GM10266 (cell line): ENCODE measurements around the gene COL3A1.

Experiments
- DNase-seq: peaks from one replicate; pipeline ENCODE4 v3.0.0; 2012; ENCODE audit errors: extremely low spot score
- TF ChIP-seq, protein P1 (sequence below): IDR thresholded peaks from 2 replicates; pipeline ENCODE4 v1.5.1; 2012; ENCODE audit warnings: mild to moderate bottlenecking, low read depth; ENCODE audit not compliant: control insufficient read depth, insufficient read depth; ENCODE audit errors: missing control alignments

The COL3A1 gene

DNA sequence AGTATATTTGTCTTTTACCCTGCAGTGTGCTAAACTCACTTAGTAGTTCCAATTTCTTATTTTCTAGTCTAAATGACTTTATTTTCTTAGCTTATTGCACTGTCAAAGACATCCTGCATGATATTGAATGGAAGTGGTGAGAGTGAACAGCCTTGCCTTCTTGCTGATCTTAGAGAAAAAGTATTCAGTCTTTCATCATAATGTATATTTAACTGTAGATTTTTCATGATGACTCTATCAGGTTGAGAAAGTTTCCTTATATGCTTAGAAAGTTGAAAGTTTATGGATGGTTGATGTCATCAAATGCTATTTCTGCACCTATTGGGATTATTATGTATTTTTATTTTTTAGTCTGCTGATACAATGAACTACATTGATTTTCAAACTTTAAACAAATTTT, 21.3 kb upstream of the COL3A1 start:
- TF ChIP-seq, protein P1, sequence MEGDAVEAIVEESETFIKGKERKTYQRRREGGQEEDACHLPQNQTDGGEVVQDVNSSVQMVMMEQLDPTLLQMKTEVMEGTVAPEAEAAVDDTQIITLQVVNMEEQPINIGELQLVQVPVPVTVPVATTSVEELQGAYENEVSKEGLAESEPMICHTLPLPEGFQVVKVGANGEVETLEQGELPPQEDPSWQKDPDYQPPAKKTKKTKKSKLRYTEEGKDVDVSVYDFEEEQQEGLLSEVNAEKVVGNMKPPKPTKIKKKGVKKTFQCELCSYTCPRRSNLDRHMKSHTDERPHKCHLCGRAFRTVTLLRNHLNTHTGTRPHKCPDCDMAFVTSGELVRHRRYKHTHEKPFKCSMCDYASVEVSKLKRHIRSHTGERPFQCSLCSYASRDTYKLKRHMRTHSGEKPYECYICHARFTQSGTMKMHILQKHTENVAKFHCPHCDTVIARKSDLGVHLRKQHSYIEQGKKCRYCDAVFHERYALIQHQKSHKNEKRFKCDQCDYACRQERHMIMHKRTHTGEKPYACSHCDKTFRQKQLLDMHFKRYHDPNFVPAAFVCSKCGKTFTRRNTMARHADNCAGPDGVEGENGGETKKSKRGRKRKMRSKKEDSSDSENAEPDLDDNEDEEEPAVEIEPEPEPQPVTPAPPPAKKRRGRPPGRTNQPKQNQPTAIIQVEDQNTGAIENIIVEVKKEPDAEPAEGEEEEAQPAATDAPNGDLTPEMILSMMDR, result no peak
- DNase-seq, result no peak

DNA sequence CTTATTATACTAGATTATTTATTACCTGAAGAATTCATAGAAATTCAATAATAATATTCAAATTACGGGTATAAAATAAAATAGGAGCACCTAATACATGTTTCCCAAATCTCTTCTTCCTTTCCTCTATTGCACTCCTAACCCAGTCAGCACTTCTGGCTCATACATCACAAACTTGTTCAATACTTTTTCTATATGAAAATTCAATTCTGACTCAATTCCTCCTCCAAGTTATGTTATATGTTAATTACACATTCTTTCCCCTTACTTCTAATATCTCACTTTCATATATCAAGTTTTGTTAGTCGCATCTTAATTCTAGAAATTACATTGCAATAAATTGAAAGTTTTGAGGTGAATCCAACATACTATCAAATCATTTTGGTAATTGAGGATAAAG, 17.9 kb upstream of the COL3A1 start:
- TF ChIP-seq, protein P1, result no peak
- no peak for DNase-seq

GRCh38 chr2:188956961-188957360, 17.2 kb upstream of the COL3A1 start:
- TF ChIP-seq, protein P1, result no peak
- no peak for DNase-seq

DNA sequence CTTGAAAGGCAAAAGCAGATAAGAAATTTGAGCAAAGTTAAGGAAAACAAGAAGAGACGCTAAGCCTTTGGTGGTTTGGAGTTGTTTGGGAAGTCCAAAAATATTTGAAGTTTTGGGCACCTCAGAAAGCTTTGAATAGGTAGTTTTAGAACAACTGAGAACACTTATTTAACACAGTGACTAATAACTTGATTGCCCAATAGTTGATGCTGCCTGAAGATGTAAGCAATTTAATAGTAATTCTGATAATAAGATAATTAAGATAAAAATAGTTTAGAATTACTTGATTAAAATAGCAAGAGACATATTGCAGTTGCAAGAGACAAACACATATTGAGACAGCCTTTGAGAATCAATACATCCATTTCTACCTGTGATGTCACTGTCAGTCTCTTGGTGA, 16.5 kb upstream of the COL3A1 start:
- TF ChIP-seq, protein P1, result no peak

GRCh38 chr2:188963741-188964140, 10.4 kb upstream of the COL3A1 start:
- TF ChIP-seq, protein P1, result no peak
- no peak for DNase-seq

More for the DNA sequence above, 16.5 kb upstream of the COL3A1 start:
- DNase-seq, result no peak

DNA sequence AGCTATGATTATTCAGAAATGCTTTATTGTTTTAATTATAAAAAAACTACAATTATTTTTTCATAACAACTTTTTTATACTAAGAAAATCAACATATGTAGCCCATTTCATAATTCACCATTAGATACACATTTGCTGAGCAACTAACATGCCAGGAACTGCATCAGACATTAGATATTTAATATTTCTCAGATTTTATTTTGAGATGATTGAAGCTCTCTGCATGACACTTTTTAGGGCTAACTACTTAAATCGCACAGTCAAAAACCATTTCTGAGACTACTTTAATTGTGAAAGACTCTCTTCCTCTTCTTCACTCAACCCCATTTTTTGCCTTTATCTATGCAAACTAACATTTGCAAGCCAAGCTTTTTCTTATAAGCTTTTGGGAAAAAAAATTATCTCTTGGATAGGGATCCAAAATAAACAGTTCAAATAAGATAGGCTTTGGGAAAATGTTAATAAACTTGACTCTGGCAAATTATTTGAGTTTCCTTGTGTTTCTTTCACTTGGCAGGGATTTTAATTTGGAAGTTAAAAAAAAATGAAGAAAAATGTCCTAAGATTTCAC, 9.1 kb upstream of the COL3A1 start:
- no peak for DNase-seq
- TF ChIP-seq, protein P1, result no peak

- TF ChIP-seq, protein P1, result no peak
- no peak for DNase-seq
These were observed 8.6 kb upstream of the COL3A1 start for GRCh38 chr2:188965563-188965962.
